Activated B cell treated with CpG ODN at 0.5 μM for 24 hours (primary cell): Measurements from ENCODE around the gene FAR2. TPM values are rescaled to one million over a fixed set of nuclear protein-coding genes. Genes with fewer than 3 reads are reported as not detected.

Experiments used
- ATAC-seq: fragments of 200-7000 bp; cut with Tn5 transposase; one replicate; pipeline ENCODE4 v1.10.0; 2021; ENCODE audit warnings: low read depth, mild to moderate bottlenecking, moderate library complexity
- CTCF ChIA-PET: fragments of 350-600 bp; sonication (Branson Sonifier 250); formaldehyde crosslinking; loops from one replicate; lab custom pipeline; 2021; ENCODE audit warnings: antibody characterized with exemption; lab: Charles Lee
- POLR2A ChIA-PET: fragments of 350-600 bp; sonication (Branson Sonifier 250); formaldehyde crosslinking; loops from one replicate; lab custom pipeline; 2021; ENCODE audit warnings: antibody characterized with exemption; lab: Charles Lee
- DNase-seq: peaks from one replicate; pipeline ENCODE4 v3.0.0; 2022
- H3K27ac Mint-ChIP-seq: one replicate; pipeline ENCODE4 v1.8.0; 2020; ENCODE audit warnings: mixed read lengths
- H3K27me3 Mint-ChIP-seq: one replicate; pipeline ENCODE4 v1.8.0; 2021; ENCODE audit warnings: mixed read lengths
- H3K36me3 Mint-ChIP-seq: one replicate; pipeline ENCODE4 v1.8.0; 2021; ENCODE audit warnings: low read depth, mixed read lengths
- H3K4me1 Mint-ChIP-seq: one replicate; pipeline ENCODE4 v1.8.0; 2021; ENCODE audit warnings: mixed read lengths
- H3K4me3 Mint-ChIP-seq: one replicate; pipeline ENCODE4 v1.8.0; 2020; ENCODE audit warnings: mild to moderate bottlenecking, mixed read lengths
- H3K9me3 Mint-ChIP-seq: one replicate; pipeline ENCODE4 v1.8.0; 2020; ENCODE audit warnings: mixed read lengths
- intact Hi-C: fragments of 100-400 bp; cut with micrococcal nuclease; formaldehyde crosslinking; loops from one replicate; pipeline ENCODE4 v1.15.1; 2024
- total RNA-seq: library from RNA; stranded (reverse); gene quantifications from 2 replicates; pipeline ENCODE4 v1.2.3, GENCODE V29; 2022
- TF ChIP-seq, protein P1 (sequence below): fragments of 200-600 bp; IDR thresholded peaks from one replicate; pipeline ENCODE4 v1.8.0; 2022; ENCODE audit warnings: antibody characterized with exemption, mild to moderate bottlenecking

FAR2 gene
- total RNA-seq, 1 donor from 2014 or later: not detected

DNA sequence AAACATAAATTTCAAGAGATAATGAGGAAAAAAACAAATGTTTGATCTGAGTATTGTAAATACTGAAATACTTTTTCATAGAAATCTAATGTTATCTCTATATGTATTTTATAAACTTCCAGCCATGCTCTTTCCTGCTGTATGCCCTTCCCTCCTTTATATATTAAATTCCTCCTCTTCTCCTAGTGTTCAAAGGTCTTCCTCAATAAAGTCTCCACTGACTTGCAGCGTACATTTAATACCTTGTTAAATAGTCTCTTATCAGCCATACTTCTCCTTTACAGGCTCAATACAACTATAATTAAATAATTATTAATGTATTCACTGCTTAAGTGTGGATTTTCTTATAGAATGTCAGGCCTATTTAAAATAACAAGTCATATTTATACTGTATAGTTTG, 205.9 kb downstream of the FAR2 start:
- TF ChIP-seq, protein P1, sequence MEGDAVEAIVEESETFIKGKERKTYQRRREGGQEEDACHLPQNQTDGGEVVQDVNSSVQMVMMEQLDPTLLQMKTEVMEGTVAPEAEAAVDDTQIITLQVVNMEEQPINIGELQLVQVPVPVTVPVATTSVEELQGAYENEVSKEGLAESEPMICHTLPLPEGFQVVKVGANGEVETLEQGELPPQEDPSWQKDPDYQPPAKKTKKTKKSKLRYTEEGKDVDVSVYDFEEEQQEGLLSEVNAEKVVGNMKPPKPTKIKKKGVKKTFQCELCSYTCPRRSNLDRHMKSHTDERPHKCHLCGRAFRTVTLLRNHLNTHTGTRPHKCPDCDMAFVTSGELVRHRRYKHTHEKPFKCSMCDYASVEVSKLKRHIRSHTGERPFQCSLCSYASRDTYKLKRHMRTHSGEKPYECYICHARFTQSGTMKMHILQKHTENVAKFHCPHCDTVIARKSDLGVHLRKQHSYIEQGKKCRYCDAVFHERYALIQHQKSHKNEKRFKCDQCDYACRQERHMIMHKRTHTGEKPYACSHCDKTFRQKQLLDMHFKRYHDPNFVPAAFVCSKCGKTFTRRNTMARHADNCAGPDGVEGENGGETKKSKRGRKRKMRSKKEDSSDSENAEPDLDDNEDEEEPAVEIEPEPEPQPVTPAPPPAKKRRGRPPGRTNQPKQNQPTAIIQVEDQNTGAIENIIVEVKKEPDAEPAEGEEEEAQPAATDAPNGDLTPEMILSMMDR: no peak
- ChIA-PET CTCF (no interaction called here), POLR2A (no interaction called here)
- no peaks in the 10 kb centered on the region for H3K4me1 Mint-ChIP-seq
- no peak for DNase-seq
- peaks cover 69% of the 10 kb centered on the region for H3K36me3 Mint-ChIP-seq
- ATAC-seq: no peak
- H3K4me3 Mint-ChIP-seq: no peak overlapping the region
- no peak overlapping the region for H3K27ac Mint-ChIP-seq
- H3K27me3 Mint-ChIP-seq: no peaks in the 10 kb centered on the region
- no peaks in the 10 kb centered on the region for H3K9me3 Mint-ChIP-seq
- intact Hi-C loops: loop anchor here (2.0 kb wide), 1 partner anchor 74 kb away; no protein-coding TSS in a partner anchor

DNA sequence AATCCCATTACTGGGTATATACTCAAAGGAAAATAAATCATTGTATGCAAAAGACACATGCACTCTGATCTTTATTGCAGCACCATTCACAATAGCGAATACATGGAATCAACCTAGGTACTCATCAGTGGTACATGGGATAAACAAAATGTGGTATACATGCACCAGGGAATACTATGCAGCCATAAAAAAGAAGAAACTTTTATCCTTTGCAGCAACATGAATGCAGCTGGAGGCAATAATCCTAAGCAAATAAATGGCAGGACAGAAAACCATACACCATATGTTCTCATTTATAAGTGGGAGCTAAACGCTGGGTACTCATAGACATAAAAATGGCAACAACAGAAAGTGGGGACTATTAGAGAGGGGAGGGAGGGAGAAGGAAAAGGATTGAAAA, 216.0 kb downstream of the FAR2 start:
- Mint-ChIP-seq H3K27ac (no peak overlapping the region), H3K9me3 (peaks cover 5% of the 10 kb centered on the region), H3K36me3 (peaks cover 64% of the 10 kb centered on the region), H3K4me1 (no peaks in the 10 kb centered on the region), H3K27me3 (no peaks in the 10 kb centered on the region), H3K4me3 (no peak overlapping the region)
- intact Hi-C loops: no loop called here
- DNase-seq (no peak), ATAC-seq (no peak)
- POLR2A ChIA-PET: no interaction called here
- CTCF ChIA-PET: no interaction called here
- TF ChIP-seq, protein P1: no peak

DNA sequence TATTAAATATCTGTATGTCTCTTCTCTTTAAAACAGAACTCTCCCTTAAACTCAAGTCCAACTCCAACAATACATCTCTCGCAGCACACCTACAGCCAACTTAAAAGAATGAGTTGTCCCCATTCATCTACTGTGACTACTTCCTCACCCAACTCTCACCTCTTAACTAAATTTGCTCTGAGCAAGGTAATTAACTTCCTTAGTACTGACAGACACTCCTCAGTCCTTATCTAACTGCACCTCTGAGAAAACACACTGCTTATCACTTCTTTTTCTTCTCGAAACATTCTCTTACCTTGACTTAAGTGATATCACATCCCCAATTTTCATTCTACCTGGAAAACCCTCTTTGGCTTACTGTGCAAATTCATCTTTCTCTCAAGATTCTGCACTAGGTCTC, 224.9 kb downstream of the FAR2 start:
- H3K27me3 Mint-ChIP-seq: no peaks in the 10 kb centered on the region
- no peak for ATAC-seq
- H3K36me3 Mint-ChIP-seq: peaks cover 28% of the 10 kb centered on the region
- no peak overlapping the region for H3K4me3 Mint-ChIP-seq
- peaks cover 23% of the 10 kb centered on the region for H3K4me1 Mint-ChIP-seq
- ChIA-PET CTCF (no interaction called here), POLR2A (no interaction called here)
- H3K27ac Mint-ChIP-seq: no peak overlapping the region
- intact Hi-C loops: no loop called here
- TF ChIP-seq, protein P1: no peak
- no peaks in the 10 kb centered on the region for H3K9me3 Mint-ChIP-seq
- no peak for DNase-seq

DNA sequence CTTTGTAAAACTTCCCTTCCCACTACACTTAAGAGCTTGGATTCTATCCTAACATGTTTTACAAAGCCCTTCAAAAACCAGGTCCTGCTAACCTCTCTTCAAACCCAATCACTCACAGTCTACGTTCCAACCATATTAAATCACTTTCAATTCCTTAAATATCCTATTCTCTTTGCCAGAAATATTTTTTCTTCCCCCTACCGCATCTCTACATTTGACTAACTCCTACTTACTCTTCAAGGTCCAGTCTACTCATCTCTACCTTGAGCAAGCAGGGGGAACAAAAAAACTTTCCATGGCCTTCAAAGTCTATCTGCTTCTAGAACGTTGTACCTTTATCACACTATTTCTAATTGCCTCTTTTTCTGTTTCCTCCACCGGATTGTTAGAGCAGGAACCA, 225.8 kb downstream of the FAR2 start:
- ChIA-PET POLR2A (no interaction called here), CTCF (no interaction called here)
- DNase-seq (no peak), ATAC-seq (no peak)
- Mint-ChIP-seq H3K27ac (no peak overlapping the region), H3K36me3 (peaks cover 25% of the 10 kb centered on the region), H3K27me3 (no peaks in the 10 kb centered on the region), H3K4me3 (no peak overlapping the region), H3K4me1 (peaks cover 32% of the 10 kb centered on the region), H3K9me3 (no peaks in the 10 kb centered on the region)
- intact Hi-C loops: no loop called here
- TF ChIP-seq, protein P1: no peak

DNA sequence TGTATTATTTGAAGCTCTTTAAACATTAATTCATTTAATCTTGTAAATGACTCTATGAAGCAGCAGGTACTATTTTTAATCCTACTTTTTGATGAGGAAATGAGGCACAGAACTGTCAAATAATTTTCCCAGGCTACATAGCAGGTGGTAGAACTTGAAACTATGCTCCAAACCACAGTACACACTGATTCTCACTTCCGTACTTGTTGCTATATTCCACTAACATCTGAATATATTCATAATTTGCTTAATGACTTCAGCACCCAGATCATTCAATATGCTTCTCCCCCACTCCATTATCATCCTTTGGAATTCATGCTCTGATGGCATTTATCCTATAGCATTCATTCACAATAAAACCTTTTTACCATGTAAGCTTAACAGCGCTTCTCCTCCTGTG, 227.0 kb downstream of the FAR2 start:
- no peak for ATAC-seq

More for the DNA sequence above, 227.0 kb downstream of the FAR2 start:
- H3K36me3 Mint-ChIP-seq: peaks cover 21% of the 10 kb centered on the region
- H3K27me3 Mint-ChIP-seq: no peaks in the 10 kb centered on the region
- H3K9me3 Mint-ChIP-seq: no peaks in the 10 kb centered on the region
- ChIA-PET CTCF (no interaction called here), POLR2A (no interaction called here)
- H3K4me3 Mint-ChIP-seq: no peak overlapping the region
- H3K27ac Mint-ChIP-seq: no peak overlapping the region
- peaks cover 39% of the 10 kb centered on the region for H3K4me1 Mint-ChIP-seq
- intact Hi-C loops: no loop called here
- DNase-seq: no peak
- TF ChIP-seq, protein P1: no peak
